K562 (cell line): Measurements from ENCODE around the gene SEMA3G. TPM values are rescaled to one million over a fixed set of nuclear protein-coding genes. Genes with fewer than 3 reads are reported as not detected.

Experiments used
- ATAC-seq: fragments of 200-7000 bp; cut with Tn5 transposase; 3 replicates; pipeline ENCODE4 v1.9.1; 2020; ENCODE audit warnings: moderate library complexity
- BruUV-seq: library from RNA; stranded (reverse); fragments of 400-500 nt; replicated peaks from 2 replicates; lab custom pipeline; 2021; lab: Mats Ljungman, UMichigan
- CTCF ChIA-PET: fragments of 300-600 bp; formaldehyde crosslinking; extraction: SDS; loops from one replicate; lab custom pipeline; 2021; ENCODE audit warnings: low intra/inter-chr PET ratio; lab: Yijun Ruan, JAX
- POLR2A ChIA-PET: fragments of 300-600, 350-650 bp; sonication (Branson Sonifier 250); formaldehyde crosslinking; extraction: SDS; loops from one replicate; lab custom pipeline; 2021; ENCODE audit warnings: antibody characterized with exemption, inconsistent platforms; lab: Yijun Ruan, JAX
- DNase-seq, 4 experiments: peaks; one replicate each; pipeline versions ENCODE4 v3.0.0 to v3.0.0-alpha.2; 2011 to 2018; ENCODE audit warnings: low spot score in 3 of 4, mixed read lengths in 3 of 4; ENCODE audit errors: extremely low read depth in 1 of 4
- FAIRE-seq: peaks from 2 replicates; lab custom pipeline; 2011; peaks lifted over from hg19 to GRCh38; lab: Jason Lieb, UNC
- H2AFZ ChIP-seq: 2 replicates; pipeline ENCODE4 v1.6.0; 2011; ENCODE audit warnings: low read depth, low read length, control low read depth, inconsistent platforms
- H3K27ac ChIP-seq: fragments of 200-600 bp; 3 replicates; pipeline ENCODE4 v1.8.0; 2011; ENCODE audit warnings: low read depth, mild to moderate bottlenecking, control low read depth, inconsistent platforms, low read length, moderate library complexity, mixed read lengths; ENCODE audit errors: extremely low read depth
- H3K27me3 ChIP-seq, 2 experiments: fragments of 300-600 bp in 1 of 2; 2 replicates in 1 of 2; 3 replicates in 1 of 2; pipeline versions ENCODE4 v1.6.0 to v1.8.0; 2011; ENCODE audit warnings: inconsistent platforms in 2 of 2, low read length in 2 of 2, mild to moderate bottlenecking in 1 of 2, mixed read lengths in 1 of 2, moderate library complexity in 1 of 2; ENCODE audit not compliant: control insufficient read depth in 2 of 2, insufficient read depth in 2 of 2
- H3K36me3 ChIP-seq: fragments of 300-600 bp; 3 replicates; pipeline ENCODE4 v1.8.0; 2011; ENCODE audit warnings: mild to moderate bottlenecking, low read length, inconsistent platforms; ENCODE audit not compliant: control insufficient read depth, insufficient read depth
- H3K4me1 ChIP-seq, 2 experiments: fragments of 200-600 bp in 1 of 2; replicated peaks in 1 of 2; 2 replicates in 1 of 2; 3 replicates in 1 of 2; pipeline versions ENCODE4 v1.5.1 to v1.8.0; 2011; ENCODE audit warnings: inconsistent platforms in 2 of 2, low read length in 2 of 2, mild to moderate bottlenecking in 1 of 2, mixed read lengths in 1 of 2, moderate library complexity in 1 of 2; ENCODE audit not compliant: control insufficient read depth in 2 of 2, insufficient read depth in 2 of 2
- H3K4me2 ChIP-seq: 2 replicates; pipeline ENCODE4 v1.6.1; 2011; ENCODE audit warnings: low read length, control low read depth, inconsistent platforms, mixed read lengths; ENCODE audit not compliant: insufficient read depth
- H3K4me3 ChIP-seq: fragments of 200-600 bp; sonication (generic), shearing (Covaris generic); 2 replicates; pipeline ENCODE4 v1.5.1; 2016; ENCODE audit warnings: control low read depth, inconsistent platforms
- H3K79me2 ChIP-seq: fragments of 200-600 bp; 3 replicates; pipeline ENCODE4 v1.8.0; 2011; ENCODE audit warnings: low read length, inconsistent platforms; ENCODE audit not compliant: control insufficient read depth, insufficient read depth
- H3K9ac ChIP-seq, 2 experiments: 2 replicates each; pipeline versions ENCODE4 v1.6.0 to v1.6.1; 2011; ENCODE audit warnings: low read depth in 2 of 2, low read length in 2 of 2, control low read depth in 1 of 2, inconsistent platforms in 1 of 2, mild to moderate bottlenecking in 1 of 2, mixed read lengths in 1 of 2; ENCODE audit not compliant: insufficient read depth in 1 of 2
- H3K9me1 ChIP-seq: one replicate; pipeline ENCODE4 v1.6.0; 2011; ENCODE audit warnings: inconsistent platforms, mild to moderate bottlenecking, low read length, moderate library complexity; ENCODE audit not compliant: control insufficient read depth, insufficient read depth
- H3K9me3 ChIP-seq: replicated peaks from 2 replicates; pipeline ENCODE4 v1.5.1; 2011; ENCODE audit warnings: low read depth, low read length, inconsistent platforms; ENCODE audit not compliant: control insufficient read depth, insufficient read depth
- H4K20me1 ChIP-seq: replicated peaks from 2 replicates; pipeline ENCODE4 v1.6.1; 2011; ENCODE audit warnings: low read length, inconsistent platforms, mixed read lengths; ENCODE audit not compliant: control insufficient read depth, insufficient read depth
- BRF2 ChIP-seq: IDR thresholded peaks from 3 replicates; pipeline ENCODE4 v1.6.1; 2011; ENCODE audit warnings: borderline replicate concordance, mild to moderate bottlenecking; ENCODE audit not compliant: insufficient read length, insufficient read depth
- CC2D1A ChIP-seq: fragments of 450-650 bp; IDR thresholded peaks from 2 replicates; pipeline ENCODE4 v1.6.1; 2017; ENCODE audit warnings: mild to moderate bottlenecking
- ELF1 ChIP-seq: fragments of 200-800 bp; sonication (Bioruptor generic); IDR thresholded peaks from 2 replicates; pipeline ENCODE4 v1.6.1; 2016; ENCODE audit warnings: missing genetic modification characterization, missing compliant biosample characterization
- FOXJ3 ChIP-seq: sonication (generic); formaldehyde crosslinking; IDR thresholded peaks from 2 replicates; pipeline ENCODE4 v1.4.0; 2020; ENCODE audit warnings: mild to moderate bottlenecking, missing genetic modification reagents
- MTA1 ChIP-seq: fragments of 450-650 bp; IDR thresholded peaks from 2 replicates; pipeline ENCODE4 v1.6.1; 2017; ENCODE audit warnings: borderline replicate concordance
- WGBS: fragments of 100-300 bp; shearing (Covaris generic); methylation state at CpG from one replicate; pipeline ENCODE4 v1.1.6; 2016; ENCODE audit warnings: low coverage, mixed read lengths; ENCODE audit not compliant: insufficient coverage; ENCODE audit errors: missing lambda C conversion rate; 5-methylcytosine and 5-hydroxymethylcytosine counted together
- in situ Hi-C: fragments of 300-500 bp; cut with MboI; formaldehyde crosslinking; loops from 4 replicates; pipeline ENCODE4 v1.15.0; 2018; ENCODE audit warnings: inconsistent platforms, mixed read lengths
- intact Hi-C: fragments of 100-400 bp; cut with micrococcal nuclease; formaldehyde crosslinking; loops from 2 replicates; pipeline ENCODE4 v1.14.2; 2022
- polyA plus RNA-seq, 8 experiments: library from polyadenylated mRNA; depleted of rRNA in 4 of 8; stranded (reverse) in 5 of 8; unstranded in 3 of 8; fragments of >200 nt; fragmentation: Nextera tagmentation in 2 of 8; fragmentation: Illumina TruSeq in 1 of 8; extraction: Ambion mirVana in 2 of 8; extraction: Trizol in 1 of 8; gene quantifications; 2 replicates each; pipeline versions ENCODE4 v1.2.1 to v1.2.3, GENCODE V29; 2011 to 2014; ENCODE audit warnings: inconsistent platforms in 1 of 8, missing spikeins in 1 of 8
- total RNA-seq, 7 experiments: library from RNA; depleted of rRNA in 6 of 7; stranded (reverse); fragments of >200 nt in 6 of 7; fragmentation: Illumina TruSeq in 2 of 7; extraction: Trizol in 2 of 7; gene quantifications; 2 replicates each; pipeline versions ENCODE4 v1.2.1 to v1.2.3, GENCODE V29; 2011 to 2021; ENCODE audit warnings: low replicate concordance in 1 of 7

SEMA3G gene
- total and polyA plus RNA-seq, 9 of the 15 experiments (the other 6 are each of a cell fraction or from before 2014, with no cell fraction given) = 0.04 to 0.07 (median 0.05) TPM; not detected in 6

DNA sequence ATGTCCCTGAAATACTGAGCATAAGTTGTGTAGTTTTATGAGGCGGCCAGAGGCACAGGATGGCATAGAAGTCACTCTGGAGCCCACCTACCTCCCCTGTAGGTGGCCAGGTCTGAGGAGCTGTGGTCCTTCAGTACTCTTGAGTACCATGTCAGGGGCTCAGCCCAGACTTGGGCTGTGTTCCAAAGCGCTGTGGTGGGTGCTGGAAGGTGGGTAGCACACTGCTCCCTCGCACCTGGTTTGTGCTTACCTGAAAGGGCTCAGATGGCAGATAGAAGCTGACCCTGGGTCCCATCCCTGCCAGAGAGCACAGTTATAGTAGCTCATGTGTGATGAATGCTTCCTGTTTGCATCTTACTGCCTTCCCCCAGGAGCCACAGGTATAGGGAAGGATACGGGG is 26.0 kb upstream of the SEMA3G start:
- no peaks in the 10 kb centered on the region for H4K20me1 ChIP-seq
- no peaks in the 10 kb centered on the region for H3K79me2 ChIP-seq
- ATAC-seq (no peak), FAIRE-seq (no peak), DNase-seq (no peak)
- H3K4me1 ChIP-seq = peaks cover 0 to 9% of the 10 kb centered on the region in 2 experiments; a peak in 2 of 5 replicates
- H3K9ac ChIP-seq = no peak overlapping the region
- WGBS = 89% methylated on average over 4 of the region's 4 CpGs
- no TSS peak for BruUV-seq
- peaks cover 57% of the 10 kb centered on the region; the same call in 2 of the 3 replicates for H3K36me3 ChIP-seq
- no peaks in the 10 kb centered on the region for H3K27me3 ChIP-seq
- H3K9me1 ChIP-seq = no peaks in the 10 kb centered on the region
- no peak for TF ChIP-seq ELF1 (tag)
- no peak for TF ChIP-seq BRF2
- TF ChIP-seq CC2D1A = no peak
- TF ChIP-seq MTA1 = no peak
- no peak for TF ChIP-seq FOXJ3 (CRISPR knock-in tag)
- in situ Hi-C loops (no loop called here), intact Hi-C loops (no loop called here)
- H3K4me3 ChIP-seq = no peak overlapping the region
- ChIA-PET POLR2A (interaction anchor here (1.3 kb wide), 1 partner anchor 12 kb away, joined by 4 read pairs; no protein-coding TSS in a partner anchor), CTCF (no interaction called here)
- H3K4me2 ChIP-seq = no peak overlapping the region
- no peak overlapping the region for H3K27ac ChIP-seq
- no peaks in the 10 kb centered on the region for H3K9me3 ChIP-seq
- H2AFZ ChIP-seq = no peak overlapping the region
